NCI-H2107 treated with DMSO at 0.1 percent for 48 hours (cell line): ENCODE data around the gene TST.
A peak's percentile ranks its signal among the peaks of the same experiment; 100 is the strongest.

ENCODE experiments used
- DNase-seq: peaks from one replicate; lab custom pipeline; 2025; ENCODE audit not compliant: unreplicated experiment; lab: John Stamatoyannopoulos, UW

TST gene

GRCh38 chr22:37019309-37020191 is at the start of gene TST, which contains the start of gene MPST:
TST (minus strand) TSS chr22:37019447; CDS start chr22:37018732, 715 bp downstream.
MPST (plus strand) TSS chr22:37019742; CDS start chr22:37019837, 95 bp downstream.
- DNase-seq = no peak

- no peak for DNase-seq
Measured at GRCh38 chr22:37068859-37069258, 49.6 kb upstream of the TST start.

GRCh38 chr22:37067428-37067827 is 48.2 kb upstream of the TST start:
- DNase-seq = no peak

GRCh38 chr22:37065961-37066360 is 46.7 kb upstream of the TST start:
- DNase-seq = no peak

GRCh38 chr22:37065180-37065579 is 45.9 kb upstream of the TST start:
- DNase-seq = no peak

GRCh38 chr22:37064553-37064952 is 45.3 kb upstream of the TST start:
- no peak for DNase-seq

- peak; percentile 35 for DNase-seq
Measured at GRCh38 chr22:37063431-37064420, 44.5 kb upstream of the TST start.

- no peak for DNase-seq
Measured at GRCh38 chr22:37062702-37063381, 43.6 kb upstream of the TST start.

GRCh38 chr22:37062376-37062675 is 43.1 kb upstream of the TST start:
- no peak for DNase-seq

- DNase-seq = no peak
Measured at GRCh38 chr22:37061611-37062375, 42.5 kb upstream of the TST start.

GRCh38 chr22:37060801-37061610 is 41.8 kb upstream of the TST start:
- DNase-seq = peak; percentile 40

GRCh38 chr22:37059876-37060449 is 40.7 kb upstream of the TST start:
- DNase-seq = no peak

- DNase-seq = no peak
Measured at GRCh38 chr22:37058917-37059701, 39.9 kb upstream of the TST start.

GRCh38 chr22:37057796-37058510 is 38.7 kb upstream of the TST start:
- no peak for DNase-seq

- DNase-seq = no peak
Measured at GRCh38 chr22:37057226-37057625, 38.0 kb upstream of the TST start.

GRCh38 chr22:37056246-37056645 is 37.0 kb upstream of the TST start:
- no peak for DNase-seq

- DNase-seq = no peak
Measured at GRCh38 chr22:37054600-37055365, 35.5 kb upstream of the TST start.
